Measurements from ENCODE around the gene IFIH1.

- TF ChIP-seq CTCF (IDR thresholded peaks at IDR 0.05): no peak
- no peak for TF ChIP-seq POLR2AphosphoS5 (IDR thresholded peaks at IDR 0.05; ENCODE audit: insufficient read depth in 1 of 2, low read depth in 1 of 2)
Observed at GRCh38 chr2:162333968-162334367, 15.5 kb upstream of the IFIH1 start.

Data from vagina (tissue), 2 donors.